Loucy (cell line): ENCODE data around the gene NR2C2.

Experiments
- CTCF ChIP-seq: fragments of 200-600 bp; sonication (generic); conservative IDR thresholded peaks from 2 replicates; pipeline ENCODE4 v1.5.1; 2014; ENCODE audit warnings: mild to moderate bottlenecking, antibody characterized with exemption, low read length
- EZH2phosphoT487 ChIP-seq: fragments of 200-600 bp; IDR thresholded peaks from 2 replicates; pipeline ENCODE4 v1.6.1; 2018; ENCODE audit warnings: antibody characterized with exemption, mild to moderate bottlenecking, moderate library complexity, borderline replicate concordance

- TF ChIP-seq CTCF (no peak), EZH2phosphoT487 (no peak)
These were observed 9.8 kb downstream of the NR2C2 start for GRCh38 chr3:14957153-14957552.
